GM06990 (cell line): ENCODE measurements around the gene ZBTB48.

Experiments
- DNase-seq: peaks from one replicate; pipeline ENCODE4 v3.0.0-alpha.2; 2011; ENCODE audit not compliant: insufficient read length; ENCODE audit errors: extremely low read depth
- H3K27me3 ChIP-seq: replicated peaks from 2 replicates; pipeline ENCODE4 v1.6.0; 2011; ENCODE audit warnings: low read length; ENCODE audit not compliant: control insufficient read depth, insufficient read depth
- H3K36me3 ChIP-seq: 2 replicates; pipeline ENCODE4 v1.5.1; 2011; ENCODE audit warnings: low read length; ENCODE audit not compliant: control insufficient read depth, insufficient read depth
- H3K4me3 ChIP-seq: replicated peaks from 2 replicates; pipeline ENCODE4 v1.5.1; 2011; ENCODE audit warnings: low read depth, mild to moderate bottlenecking, control low read depth, low read length
- CTCF ChIP-seq: IDR thresholded peaks from 2 replicates; pipeline ENCODE4 v1.5.1; 2011; ENCODE audit warnings: low read length, control low read depth, mild to moderate bottlenecking, inconsistent platforms; ENCODE audit not compliant: insufficient read depth, poor library complexity, severe bottlenecking

ZBTB48 gene

GRCh38 chr1:6579374-6580118, at the start of gene ZBTB48:
TSS of gene ZBTB48 (plus strand) at chr1:6579994. CDS start at chr1:6580610, 616 bp downstream.
- no peaks in the 10 kb centered on the region for H3K27me3 ChIP-seq
- no peaks in the 10 kb centered on the region for H3K36me3 ChIP-seq
- peak within 1 kb of the TSS; percentile 79 for H3K4me3 ChIP-seq
- peak; percentile 97 for DNase-seq
- TF ChIP-seq CTCF, result no peak

DNA sequence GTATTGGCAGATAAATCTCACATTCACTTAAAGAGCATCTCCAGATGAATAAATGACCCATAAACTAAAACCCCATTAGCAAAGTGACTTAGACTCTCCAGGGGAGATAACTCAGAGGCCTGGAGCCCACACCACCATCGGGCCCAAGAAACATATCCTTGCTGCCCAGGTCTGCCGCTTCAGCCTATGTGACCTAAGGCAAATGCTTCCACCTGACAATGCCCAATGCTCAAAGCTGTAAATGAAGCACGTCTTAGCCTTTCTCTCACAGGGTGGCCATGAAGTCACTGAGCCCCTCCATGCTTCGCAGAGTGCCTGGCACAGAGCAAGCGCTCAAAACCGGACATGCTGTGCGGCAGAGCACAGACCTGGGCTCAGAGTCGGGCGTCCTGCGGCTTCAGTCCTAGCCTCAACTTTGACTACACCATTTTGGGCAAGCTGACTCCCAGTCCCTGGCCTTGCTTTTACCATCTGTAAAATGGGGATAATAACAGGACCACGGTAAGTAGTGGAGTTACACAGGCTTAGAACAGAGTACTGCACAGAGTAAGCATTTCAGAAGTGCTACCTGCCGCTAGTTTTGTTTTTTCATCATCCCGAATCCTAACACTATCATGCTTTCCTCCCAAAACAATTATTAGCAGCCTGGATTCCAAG, 49.2 kb upstream of the ZBTB48 start:
- no peaks in the 10 kb centered on the region for H3K27me3 ChIP-seq
- DNase-seq, result no peak
- no peak for TF ChIP-seq CTCF
- H3K36me3 ChIP-seq, result peaks cover 24% of the 10 kb centered on the region
- H3K4me3 ChIP-seq, result no peak overlapping the region

GRCh38 chr1:6531996-6532395, 47.8 kb upstream of the ZBTB48 start:
- peaks cover 19% of the 10 kb centered on the region for H3K36me3 ChIP-seq
- no peak overlapping the region for H3K4me3 ChIP-seq
- TF ChIP-seq CTCF, result no peak
- no peak for DNase-seq
- no peaks in the 10 kb centered on the region for H3K27me3 ChIP-seq

GRCh38 chr1:6534248-6534822, 45.5 kb upstream of the ZBTB48 start:
- DNase-seq, result no peak
- TF ChIP-seq CTCF, result no peak
- H3K27me3 ChIP-seq, result no peaks in the 10 kb centered on the region
- no peak overlapping the region for H3K4me3 ChIP-seq
- peaks cover 14% of the 10 kb centered on the region for H3K36me3 ChIP-seq

DNA sequence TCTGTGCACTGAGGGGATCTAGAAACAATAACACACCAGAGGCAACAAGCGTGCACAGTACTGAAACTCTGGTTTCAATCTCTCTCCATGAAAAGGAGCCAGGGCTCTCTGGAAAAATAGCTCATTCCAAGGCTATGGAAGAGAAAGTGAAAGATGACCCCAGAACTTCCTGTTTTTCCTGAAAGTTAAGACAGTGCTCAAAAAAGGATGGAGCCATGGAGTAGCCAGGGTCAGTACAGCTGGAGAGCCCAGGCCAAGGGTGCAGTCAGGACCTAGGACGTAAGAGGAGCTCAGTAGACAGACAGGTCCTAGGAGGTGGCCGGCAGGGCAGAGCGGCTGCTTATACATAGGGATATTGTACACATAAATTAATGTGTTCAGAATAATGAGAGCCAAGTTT, 44.6 kb upstream of the ZBTB48 start:
- H3K36me3 ChIP-seq, result peaks cover 14% of the 10 kb centered on the region
- H3K4me3 ChIP-seq, result no peak overlapping the region
- no peak for TF ChIP-seq CTCF
- DNase-seq, result no peak
- no peaks in the 10 kb centered on the region for H3K27me3 ChIP-seq
